ENCODE measurements around the gene DOCK10. TPM values are rescaled to one million over a fixed set of nuclear protein-coding genes. Genes with fewer than 3 reads are reported as not detected.

DOCK10 gene
- total and polyA plus RNA-seq, 10 of the 15 experiments (the other 5 are each of a cell fraction or from before 2014, with no cell fraction given): 16.9 to 120 (median 85.5) TPM

GRCh38 chr2:224969633-224970260 is 72.5 kb downstream of the DOCK10 start:
- DNase-seq (ENCODE audit: low read depth, low spot score) (no peak), ATAC-seq (peak; percentile 77), FAIRE-seq (peak; percentile 41)
- Histone ChIP-seq H3K4me1 (ENCODE audit: control insufficient read depth, insufficient read depth, low read length) (peaks cover 26% of the 10 kb centered on the region), H3K9me3 (replicated peaks; ENCODE audit: control insufficient read depth, insufficient read depth, low read length) (no peaks in the 10 kb centered on the region), H3K4me3 (peak overlapping the region; percentile 31; the same call in 1 of the 2 replicates), H3K27me3 (replicated peaks in 1 of 2; ENCODE audit: control insufficient read depth in 2 of 2, insufficient read depth in 2 of 2, low read length in 1 of 2) (no peaks in the 10 kb centered on the region), H4K20me1 (ENCODE audit: control insufficient read depth, insufficient read depth) (no peaks in the 10 kb centered on the region), H3K36me3 (ENCODE audit: control insufficient read depth in 2 of 2, insufficient read depth in 2 of 2, low read length in 1 of 2) (no peaks in the 10 kb centered on the region; a peak in 1 of 4 replicates), H3K9ac (ENCODE audit: control insufficient read depth, insufficient read depth, low read length) (no peak overlapping the region; the same call in 1 of the 2 replicates), H2AFZ (ENCODE audit: control insufficient read depth, low read depth, low read length) (no peak overlapping the region; the same call in 1 of the 2 replicates), H3K27ac (ENCODE audit: control insufficient read depth, insufficient read depth) (peak overlapping the region; percentile 43), H3K4me2 (ENCODE audit: control insufficient read depth, insufficient read depth) (peak overlapping the region; percentile 81), H3K79me2 (ENCODE audit: control insufficient read depth, insufficient read depth, low read length) (peaks cover 9% of the 10 kb centered on the region)
- WGBS (ENCODE audit: insufficient coverage, insufficient replicate concordance, low lambda C conversion rate, missing lambda C conversion rate): 0% methylated on average over 4 of the region's 4 CpGs
- ChIA-PET RAD21 (ENCODE audit: unreplicated experiment) (interaction anchor here (1.1 to 1.6 kb wide), 4 partner anchors 10 to 31 kb away, joined by 4 to 7 read pairs (median 4); no protein-coding TSS in a partner anchor), CTCF (interaction anchor here (1.8 kb wide), 1 partner anchor 37 kb away, joined by 3 read pairs; no protein-coding TSS in a partner anchor), POLR2A (interaction anchor here (0.6 kb wide), 1 partner anchor 11 kb away, joined by 3 read pairs; no protein-coding TSS in a partner anchor), SMC1A (ENCODE audit: uncharacterized antibody, unreplicated experiment) (interaction anchor here (1.3 to 2.4 kb wide), 8 partner anchors 13 to 84 kb away, joined by 3 to 11 read pairs (median 4); no protein-coding TSS in a partner anchor)
- in situ Hi-C loops (cut with MboI): no loop called here
- intact Hi-C loops (cut with micrococcal nuclease; ENCODE audit: unreplicated experiment): no loop called here
- no TSS peak for BruUV-seq (replicated peaks)
- TF ChIP-seq CHD4 (IDR thresholded peaks at IDR 0.05) (no peak), PKNOX1 (IDR thresholded peaks at IDR 0.05) (peak; percentile 46), IKZF2 (IDR thresholded peaks at IDR 0.05) (no peak), EED (IDR thresholded peaks at IDR 0.05; ENCODE audit: low read depth) (0 out of 2 replicates have a peak, but pooled peaks have one; percentile 31), SUPT20H (IDR thresholded peaks at IDR 0.05; ENCODE audit: borderline replicate concordance, control insufficient read depth, low read depth, low read length) (no peak), NR2C2 (IDR thresholded peaks at IDR 0.05; ENCODE audit: borderline replicate concordance, control insufficient read depth, insufficient read length, low read depth) (no peak), ZNF622 (IDR thresholded peaks at IDR 0.05) (no peak), EP300 (IDR thresholded peaks at IDR 0.05; ENCODE audit: borderline replicate concordance in 1 of 2, control insufficient read depth in 1 of 2, low read depth in 2 of 2, low read length in 2 of 2) (no peak), ZNF687 (IDR thresholded peaks at IDR 0.05) (no peak), HSF1 (IDR thresholded peaks at IDR 0.05; ENCODE audit: low read depth, low read length) (no peak), NFIC (IDR thresholded peaks at IDR 0.05; ENCODE audit: low read depth, low read length) (peak; percentile 68; the same call in 1 of the 2 replicates), JUNB (IDR thresholded peaks at IDR 0.05) (peak; percentile 69), IRF4 (IDR thresholded peaks at IDR 0.05; ENCODE audit: low read depth, low read length) (no peak)
